ENCODE results near the gene UBE2J2. TPM values are rescaled to one million over a fixed set of nuclear protein-coding genes. Genes with fewer than 3 reads are reported as not detected.

Gene UBE2J2
- total RNA-seq, 4 donors from 2014 or later: 9.5 to 66.1 (median 49.8) TPM

- intact Hi-C loops (cut with DNase I; ENCODE audit: low total_unique reads): no loop called here
- peaks cover 0 to 4% of the 10 kb centered on the region in 2 donors for H3K27me3 ChIP-seq
- TF ChIP-seq POLR2A (IDR thresholded peaks at IDR 0.05): no peak
- TF ChIP-seq, protein P1, sequence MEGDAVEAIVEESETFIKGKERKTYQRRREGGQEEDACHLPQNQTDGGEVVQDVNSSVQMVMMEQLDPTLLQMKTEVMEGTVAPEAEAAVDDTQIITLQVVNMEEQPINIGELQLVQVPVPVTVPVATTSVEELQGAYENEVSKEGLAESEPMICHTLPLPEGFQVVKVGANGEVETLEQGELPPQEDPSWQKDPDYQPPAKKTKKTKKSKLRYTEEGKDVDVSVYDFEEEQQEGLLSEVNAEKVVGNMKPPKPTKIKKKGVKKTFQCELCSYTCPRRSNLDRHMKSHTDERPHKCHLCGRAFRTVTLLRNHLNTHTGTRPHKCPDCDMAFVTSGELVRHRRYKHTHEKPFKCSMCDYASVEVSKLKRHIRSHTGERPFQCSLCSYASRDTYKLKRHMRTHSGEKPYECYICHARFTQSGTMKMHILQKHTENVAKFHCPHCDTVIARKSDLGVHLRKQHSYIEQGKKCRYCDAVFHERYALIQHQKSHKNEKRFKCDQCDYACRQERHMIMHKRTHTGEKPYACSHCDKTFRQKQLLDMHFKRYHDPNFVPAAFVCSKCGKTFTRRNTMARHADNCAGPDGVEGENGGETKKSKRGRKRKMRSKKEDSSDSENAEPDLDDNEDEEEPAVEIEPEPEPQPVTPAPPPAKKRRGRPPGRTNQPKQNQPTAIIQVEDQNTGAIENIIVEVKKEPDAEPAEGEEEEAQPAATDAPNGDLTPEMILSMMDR (IDR thresholded peaks at IDR 0.05): no peak
- H3K4me1 ChIP-seq: peaks cover 0 to 13% of the 10 kb centered on the region in 2 donors
- no peak overlapping the region for H3K4me3 ChIP-seq
- no peak overlapping the region for H3K27ac ChIP-seq
- no peak for DNase-seq
- no peaks in the 10 kb centered on the region for H3K9me3 ChIP-seq
- H3K36me3 ChIP-seq: no peaks in the 10 kb centered on the region
Measured at GRCh38 chr1:1206966-1207531, 66.6 kb downstream of the UBE2J2 start.

- H3K36me3 ChIP-seq: no peaks in the 10 kb centered on the region
- H3K27me3 ChIP-seq: peaks cover 0 to 4% of the 10 kb centered on the region in 2 donors
- no peaks in the 10 kb centered on the region for H3K9me3 ChIP-seq
- peaks cover 0 to 13% of the 10 kb centered on the region in 2 donors for H3K4me1 ChIP-seq
- intact Hi-C loops (cut with DNase I; ENCODE audit: low total_unique reads): no loop called here
- no peak within 1 kb of the TSS for H3K4me3 ChIP-seq
- TF ChIP-seq POLR2A (IDR thresholded peaks at IDR 0.05): no peak
- TF ChIP-seq, protein P1 (IDR thresholded peaks at IDR 0.05): no peak
- no peak within 1 kb of the TSS for H3K27ac ChIP-seq
- no peak for DNase-seq
Measured at GRCh38 chr1:1206376-1206965, 67.2 kb downstream of the UBE2J2 start, which contains the start of gene TNFRSF18. TNFRSF18 (minus strand) TSS chr1:1206592; CDS start chr1:1206571, 21 bp downstream.

GRCh38 chr1:1205769-1206375 is 67.8 kb downstream of the UBE2J2 start:
- intact Hi-C loops (cut with DNase I; ENCODE audit: low total_unique reads): no loop called here
- H3K27me3 ChIP-seq: peaks cover 0 to 4% of the 10 kb centered on the region in 2 donors
- H3K4me1 ChIP-seq: peaks cover 0 to 19% of the 10 kb centered on the region in 2 donors
- DNase-seq: no peak
- H3K36me3 ChIP-seq: no peaks in the 10 kb centered on the region
- H3K27ac ChIP-seq: no peak overlapping the region
- H3K9me3 ChIP-seq: no peaks in the 10 kb centered on the region
- TF ChIP-seq, protein P1 (IDR thresholded peaks at IDR 0.05): no peak
- TF ChIP-seq POLR2A (IDR thresholded peaks at IDR 0.05): no peak
- no peak overlapping the region for H3K4me3 ChIP-seq

DNA sequence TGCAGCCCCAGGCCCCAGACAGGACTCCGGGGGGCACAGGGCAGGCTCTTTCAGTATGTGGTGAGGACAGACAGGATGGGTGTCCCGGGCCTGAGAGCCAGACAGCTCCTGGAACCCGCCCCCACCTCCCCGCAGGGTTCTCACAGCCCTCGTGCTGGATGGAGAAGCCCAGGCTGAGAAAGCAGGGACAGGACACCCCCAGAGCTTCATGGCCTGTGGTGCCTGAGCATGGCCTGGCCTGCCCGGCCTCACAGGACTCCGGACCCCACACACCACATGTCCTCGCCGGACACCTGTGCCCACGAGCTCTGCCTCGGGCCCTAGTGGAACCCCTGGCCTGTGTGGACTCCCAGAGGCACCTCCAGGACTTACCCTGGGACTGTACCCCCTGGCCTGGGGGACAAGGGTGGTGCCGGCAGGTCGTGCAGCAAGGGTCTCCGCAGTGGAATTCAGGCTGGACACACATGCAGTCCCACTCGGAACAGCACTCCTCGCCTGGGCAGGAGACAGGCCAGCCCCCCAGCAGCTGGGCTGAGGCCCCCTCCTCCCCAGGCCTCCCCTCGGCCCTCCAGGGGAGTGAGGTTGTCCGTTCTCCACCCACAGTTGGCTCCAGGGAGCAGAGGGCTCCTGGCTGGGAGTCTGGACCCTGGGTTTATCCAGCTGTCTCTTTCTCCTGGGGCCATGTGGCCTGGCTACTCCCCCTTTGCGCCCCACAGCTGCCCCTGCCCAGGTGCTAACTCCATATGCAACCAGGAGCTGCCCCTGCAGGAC is 68.5 kb downstream of the UBE2J2 start:
- Histone ChIP-seq H3K4me3 (no peak overlapping the region), H3K36me3 (no peaks in the 10 kb centered on the region), H3K27me3 (peaks cover 0 to 4% of the 10 kb centered on the region in 2 donors), H3K9me3 (no peaks in the 10 kb centered on the region), H3K4me1 (peaks cover 0 to 20% of the 10 kb centered on the region in 2 donors), H3K27ac (no peak overlapping the region)
- intact Hi-C loops (cut with DNase I; ENCODE audit: low total_unique reads): no loop called here
- no peak for TF ChIP-seq POLR2A (IDR thresholded peaks at IDR 0.05)
- DNase-seq: no peak

DNA sequence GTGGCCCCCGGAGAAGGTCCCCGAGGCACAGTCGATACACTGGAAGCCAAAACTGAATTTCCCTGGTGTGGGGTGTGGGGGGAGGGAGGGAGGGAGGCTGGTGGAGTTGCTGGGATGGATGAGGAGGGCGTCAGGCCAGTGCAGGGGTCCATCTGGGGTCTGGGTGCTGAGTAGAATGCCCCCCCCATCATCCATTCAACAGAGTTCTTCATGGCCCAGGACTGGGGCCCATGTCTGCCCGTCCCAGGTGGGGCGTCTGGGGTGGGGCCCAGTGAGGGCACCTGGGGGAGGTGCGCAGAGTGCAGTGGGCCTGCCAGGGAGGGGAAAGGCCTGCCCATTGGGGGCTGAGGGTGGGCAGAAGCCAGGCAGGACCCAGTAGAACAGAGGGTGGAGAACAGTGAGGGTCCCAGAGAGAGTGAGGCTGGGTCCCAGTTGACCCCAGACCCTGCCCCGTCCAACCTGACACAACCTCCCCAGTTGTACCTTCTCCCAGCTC is 69.2 kb downstream of the UBE2J2 start:
- Histone ChIP-seq H3K9me3 (no peaks in the 10 kb centered on the region), H3K27ac (no peak overlapping the region), H3K36me3 (no peaks in the 10 kb centered on the region), H3K4me1 (peaks cover 0 to 20% of the 10 kb centered on the region in 2 donors), H3K27me3 (peaks cover 0 to 4% of the 10 kb centered on the region in 2 donors), H3K4me3 (no peak overlapping the region)
- TF ChIP-seq, protein P1 (IDR thresholded peaks at IDR 0.05): no peak
- TF ChIP-seq POLR2A (IDR thresholded peaks at IDR 0.05): no peak
- intact Hi-C loops (cut with DNase I; ENCODE audit: low total_unique reads): no loop called here
- DNase-seq: no peak
